ENCODE data around the gene SUGP1. TPM values are rescaled to one million over a fixed set of nuclear protein-coding genes. Genes with fewer than 3 reads are reported as not detected.

Gene SUGP1
- 30.5 and 31.7 TPM in 2 replicates for total RNA-seq

DNA sequence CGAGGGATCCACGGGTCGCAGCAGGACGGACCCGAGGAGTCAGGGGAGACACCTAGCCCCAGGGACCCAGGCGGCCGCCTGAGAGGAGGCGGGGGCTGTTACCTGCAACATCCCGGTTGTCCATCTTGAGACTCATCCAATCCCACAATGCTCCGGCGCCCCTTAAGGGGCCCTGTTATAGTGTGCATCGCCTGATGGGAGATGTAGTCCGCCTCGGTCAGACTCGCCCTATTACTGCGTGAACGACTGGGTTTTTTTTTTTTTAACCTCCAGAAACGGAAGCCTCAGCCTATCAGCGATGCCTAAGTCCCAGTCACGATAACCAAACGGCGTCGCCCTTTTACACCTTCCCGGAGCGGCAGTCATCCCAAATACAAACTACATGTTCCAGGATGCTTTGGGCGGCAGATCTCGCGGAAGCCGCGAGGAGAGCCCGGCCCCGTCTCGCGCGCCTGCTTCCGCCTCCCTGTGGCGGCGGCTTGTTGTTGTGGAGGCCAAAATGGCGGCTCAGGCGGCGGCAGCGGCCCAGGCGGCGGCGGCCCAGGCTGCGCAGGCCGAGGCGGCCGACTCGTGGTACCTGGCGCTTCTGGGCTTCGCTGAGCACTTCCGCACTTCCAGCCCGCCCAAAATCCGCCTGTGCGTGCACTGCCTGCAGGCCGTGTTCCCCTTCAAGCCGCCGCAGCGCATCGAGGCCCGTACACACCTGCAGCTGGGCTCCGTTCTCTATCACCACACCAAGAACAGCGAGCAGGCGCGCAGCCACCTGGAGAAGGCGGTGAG lies at the start of gene SUGP1, which contains the start of gene MAU2:
SUGP1 (minus strand) TSS at position 149 of the 780 bp plus-strand sequence; CDS start at position 136, 13 bp downstream.
MAU2 (plus strand) TSS at position 469 of the 780 bp plus-strand sequence; CDS start at position 500, 31 bp downstream.

Small RNA genes lying within 50 kb of the gene (small RNA-seq; reads per million reads assigned to genes)
- gene RNU6-1028P, result not detected

Other genes with a start within 250 kb of the SUGP1 start
- gene TMEM161A, start 182.0 kb downstream of the SUGP1 start, total RNA-seq, result 13.3 and 18.9 TPM in 2 replicates
- gene MEF2B, start 150.2 kb downstream of the SUGP1 start, total RNA-seq, result 0.13 TPM in 1 of 2 replicates, not detected in the other
- gene BORCS8, start 128.4 kb downstream of the SUGP1 start, total RNA-seq, result 13.2 and 19.9 TPM in 2 replicates
- 51.3 and 57.7 TPM in 2 replicates for gene RFXANK, start 128.3 kb downstream of the SUGP1 start, total RNA-seq
- gene NR2C2AP, start 117.1 kb downstream of the SUGP1 start, total RNA-seq, result 8.2 and 11.5 TPM in 2 replicates
- gene NCAN, start 108.6 kb downstream of the SUGP1 start, total RNA-seq, result not detected in 2 replicates
- gene TM6SF2, start 47.2 kb downstream of the SUGP1 start, total RNA-seq, result not detected in 2 replicates
- gene MAU2, start 320 bp upstream of the SUGP1 start, total RNA-seq, result 37.5 and 48.5 TPM in 2 replicates
- gene GATAD2A, start 85.2 kb upstream of the SUGP1 start, total RNA-seq, result 77.1 and 92.2 TPM in 2 replicates
- gene TSSK6, start 195.0 kb upstream of the SUGP1 start, total RNA-seq, result 0.57 and 1.1 TPM in 2 replicates
- gene NDUFA13, start 195.7 kb upstream of the SUGP1 start, total RNA-seq, result 102 and 108 TPM in 2 replicates
- gene YJEFN3, start 208.4 kb upstream of the SUGP1 start, total RNA-seq, result 0.27 and 0.29 TPM in 2 replicates
- gene CILP2, start 217.8 kb upstream of the SUGP1 start, total RNA-seq, result 0.07 TPM in 1 of 2 replicates, not detected in the other